IPS-15b (cell line): ENCODE measurements around the gene PSMD3.

Source experiments
- H3K27me3 ChIP-seq: one replicate; pipeline ENCODE4 v1.6.1; 2013; ENCODE audit warnings: low read length; ENCODE audit not compliant: control insufficient read depth, insufficient read depth
- H3K36me3 ChIP-seq: one replicate; pipeline ENCODE4 v1.6.1; 2013; ENCODE audit warnings: low read length; ENCODE audit not compliant: control insufficient read depth, insufficient read depth
- H3K4me1 ChIP-seq: one replicate; pipeline ENCODE4 v1.6.1; 2013; ENCODE audit warnings: mild to moderate bottlenecking, low read length; ENCODE audit not compliant: control insufficient read depth, insufficient read depth
- H3K4me3 ChIP-seq: one replicate; pipeline ENCODE4 v1.5.1; 2013; ENCODE audit warnings: low read depth, low read length
- H3K9ac ChIP-seq: one replicate; pipeline ENCODE4 v1.6.1; 2013; ENCODE audit warnings: low read depth, mild to moderate bottlenecking, low read length
- H3K9me3 ChIP-seq: one replicate; pipeline ENCODE4 v1.6.1; 2013; ENCODE audit warnings: mild to moderate bottlenecking, low read length; ENCODE audit not compliant: control insufficient read depth, insufficient read depth

PSMD3 gene

GRCh38 chr17:40027614-40028012 lies 47.0 kb downstream of the PSMD3 start:
- Histone ChIP-seq H3K36me3 (peaks cover 60% of the 10 kb centered on the region), H3K4me1 (no peaks in the 10 kb centered on the region), H3K9ac (no peak overlapping the region)

DNA sequence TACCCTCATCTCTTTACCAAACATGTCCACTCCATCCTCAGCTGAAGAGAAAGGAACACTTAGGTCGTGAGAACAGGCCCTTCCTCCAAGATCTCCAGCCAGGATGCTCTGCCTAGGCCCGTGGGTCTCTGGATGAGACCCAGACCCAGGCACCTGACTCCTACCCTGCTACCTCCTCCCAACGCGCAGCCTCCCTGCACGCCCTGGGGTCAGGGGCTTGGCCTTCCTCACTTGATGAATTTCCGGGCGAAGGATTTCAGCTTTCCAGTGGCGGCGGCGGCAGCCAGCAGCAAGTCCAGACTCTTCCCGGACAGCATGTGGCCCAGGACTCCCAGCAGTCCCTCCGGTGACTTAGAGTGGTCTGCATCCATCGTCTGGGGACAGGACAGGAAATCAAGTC lies 48.0 kb downstream of the PSMD3 start:
- no peaks in the 10 kb centered on the region for H3K9me3 ChIP-seq
- H3K36me3 ChIP-seq = peaks cover 60% of the 10 kb centered on the region
- no peaks in the 10 kb centered on the region for H3K27me3 ChIP-seq
- no peaks in the 10 kb centered on the region for H3K4me1 ChIP-seq
- H3K9ac ChIP-seq = no peak overlapping the region
- H3K4me3 ChIP-seq = no peak overlapping the region

More at GRCh38 chr17:40027614-40028012, 47.0 kb downstream of the PSMD3 start:
- Histone ChIP-seq H3K4me3 (no peak overlapping the region), H3K27me3 (no peaks in the 10 kb centered on the region), H3K9me3 (no peaks in the 10 kb centered on the region)

DNA sequence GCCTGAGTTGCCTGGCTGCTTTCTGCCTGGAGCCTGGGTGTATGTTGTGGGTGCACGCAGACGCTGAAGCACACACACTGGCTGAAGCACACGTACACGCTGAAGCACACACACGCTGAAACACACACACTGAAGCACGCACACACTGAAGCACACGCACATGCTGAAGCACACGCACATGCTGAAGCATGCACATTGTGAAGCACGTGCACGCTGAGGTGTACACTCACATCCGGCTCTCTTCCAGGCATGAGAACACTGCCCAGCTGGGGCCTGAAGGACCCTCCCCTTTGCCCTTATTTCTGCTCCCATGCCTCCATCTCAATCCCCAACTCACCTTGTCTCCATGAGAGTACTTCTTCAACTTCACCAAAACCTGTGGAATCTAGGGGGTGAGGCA lies 51.1 kb downstream of the PSMD3 start:
- Histone ChIP-seq H3K36me3 (peaks cover 55% of the 10 kb centered on the region), H3K9me3 (no peaks in the 10 kb centered on the region), H3K4me3 (no peak overlapping the region), H3K27me3 (no peaks in the 10 kb centered on the region), H3K4me1 (peaks cover 2% of the 10 kb centered on the region), H3K9ac (no peak overlapping the region)

- Histone ChIP-seq H3K4me1 (peaks cover 2% of the 10 kb centered on the region), H3K9ac (no peak overlapping the region), H3K9me3 (no peaks in the 10 kb centered on the region), H3K36me3 (peaks cover 52% of the 10 kb centered on the region), H3K4me3 (no peak overlapping the region), H3K27me3 (no peaks in the 10 kb centered on the region)
Observed at GRCh38 chr17:40032322-40033320, 52.0 kb downstream of the PSMD3 start.

DNA sequence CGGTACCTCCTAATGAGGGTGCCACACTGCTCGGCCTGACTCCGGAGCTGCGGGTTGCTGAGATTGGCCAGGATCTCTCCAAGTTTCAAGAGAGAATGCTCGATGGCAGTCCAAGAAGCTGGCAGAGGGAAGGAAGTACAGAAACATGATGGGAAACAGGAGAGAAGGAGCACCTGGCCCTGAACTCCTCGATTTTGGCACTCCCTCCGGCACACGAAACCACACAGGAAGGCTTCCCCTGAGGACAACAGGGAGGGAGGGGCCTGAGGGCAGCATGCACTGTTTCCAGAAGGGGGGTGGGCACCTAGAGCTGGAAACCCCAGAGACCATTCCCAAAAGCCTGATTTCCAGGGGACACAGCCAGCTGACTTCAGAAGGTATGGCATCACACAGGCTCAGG lies 52.7 kb downstream of the PSMD3 start:
- no peak overlapping the region for H3K9ac ChIP-seq
- peaks cover 52% of the 10 kb centered on the region for H3K36me3 ChIP-seq
- H3K4me3 ChIP-seq = no peak overlapping the region
- H3K4me1 ChIP-seq = peaks cover 2% of the 10 kb centered on the region
- no peaks in the 10 kb centered on the region for H3K27me3 ChIP-seq
- H3K9me3 ChIP-seq = no peaks in the 10 kb centered on the region

GRCh38 chr17:40034426-40035161 lies 54.0 kb downstream of the PSMD3 start:
- Histone ChIP-seq H3K4me1 (peaks cover 5% of the 10 kb centered on the region), H3K4me3 (no peak overlapping the region), H3K9me3 (no peaks in the 10 kb centered on the region), H3K9ac (no peak overlapping the region), H3K27me3 (no peaks in the 10 kb centered on the region), H3K36me3 (peaks cover 46% of the 10 kb centered on the region)

GRCh38 chr17:40035162-40035559 lies 54.6 kb downstream of the PSMD3 start:
- Histone ChIP-seq H3K9ac (no peak overlapping the region), H3K36me3 (peaks cover 43% of the 10 kb centered on the region), H3K4me1 (peaks cover 5% of the 10 kb centered on the region)

GRCh38 chr17:40038882-40039513 lies 58.4 kb downstream of the PSMD3 start:
- Histone ChIP-seq H3K36me3 (peaks cover 11% of the 10 kb centered on the region), H3K4me3 (no peak overlapping the region), H3K4me1 (peaks cover 5% of the 10 kb centered on the region), H3K9me3 (no peaks in the 10 kb centered on the region), H3K27me3 (no peaks in the 10 kb centered on the region), H3K9ac (no peak overlapping the region)

More at GRCh38 chr17:40035162-40035559, 54.6 kb downstream of the PSMD3 start:
- H3K4me3 ChIP-seq = peak overlapping the region; percentile 30
- no peaks in the 10 kb centered on the region for H3K27me3 ChIP-seq
- H3K9me3 ChIP-seq = no peaks in the 10 kb centered on the region

DNA sequence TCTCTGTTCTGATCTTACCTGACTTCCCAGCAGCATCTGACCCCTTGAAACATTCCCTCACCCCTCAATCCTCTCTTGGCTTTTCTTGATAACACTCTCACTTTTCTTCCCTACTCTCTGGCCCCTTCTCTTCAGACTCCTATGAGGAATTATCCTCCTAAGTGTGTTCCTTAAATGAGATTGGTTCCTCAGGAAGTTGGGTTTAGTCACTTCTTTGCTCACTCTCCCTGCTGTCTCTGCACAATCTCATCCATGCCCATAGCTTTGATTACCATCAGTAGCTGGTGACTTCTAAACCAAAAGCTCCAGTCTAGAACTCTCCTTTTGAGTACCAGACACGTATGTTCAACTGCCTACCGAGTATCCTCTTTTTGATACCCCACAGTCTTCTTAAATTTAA lies 60.6 kb downstream of the PSMD3 start:
- Histone ChIP-seq H3K9me3 (no peaks in the 10 kb centered on the region), H3K36me3 (no peaks in the 10 kb centered on the region), H3K4me3 (no peak overlapping the region), H3K27me3 (no peaks in the 10 kb centered on the region), H3K9ac (no peak overlapping the region), H3K4me1 (peaks cover 2% of the 10 kb centered on the region)
